Activated CD4-positive, alpha-beta T cell treated with anti-CD3 and anti-CD28 coated beads, Interleukin-2, amount 50 U/mL, for 16 hours (primary cell): Measurements from ENCODE around the gene IRF2BPL.

Experiments
- DNase-seq: peaks from one replicate; pipeline ENCODE4 v3.0.0-alpha.2; 2020

Gene IRF2BPL

DNA sequence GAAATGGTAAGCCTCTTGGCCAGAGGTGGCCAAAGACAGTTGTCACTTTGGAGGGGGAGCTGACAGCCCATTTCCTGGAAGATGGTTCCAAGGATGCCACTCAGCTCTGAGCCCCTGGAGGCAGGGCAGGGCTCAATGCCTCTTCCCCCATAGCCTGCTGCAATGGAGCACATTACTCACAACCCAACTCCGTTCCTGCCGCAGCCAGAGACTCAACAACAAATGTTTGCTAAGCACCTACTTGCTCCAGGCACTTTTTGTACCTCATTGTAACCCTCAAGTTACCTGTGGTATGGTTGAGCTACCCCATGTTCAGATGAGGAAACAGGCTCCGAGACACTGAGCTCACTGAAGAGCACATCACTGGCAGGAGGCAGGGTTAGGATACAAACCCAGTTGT, 19.5 kb downstream of the IRF2BPL start:
- no peak for DNase-seq

- DNase-seq = no peak
These were observed 20.0 kb downstream of the IRF2BPL start for GRCh38 chr14:77008541-77008940.

DNA sequence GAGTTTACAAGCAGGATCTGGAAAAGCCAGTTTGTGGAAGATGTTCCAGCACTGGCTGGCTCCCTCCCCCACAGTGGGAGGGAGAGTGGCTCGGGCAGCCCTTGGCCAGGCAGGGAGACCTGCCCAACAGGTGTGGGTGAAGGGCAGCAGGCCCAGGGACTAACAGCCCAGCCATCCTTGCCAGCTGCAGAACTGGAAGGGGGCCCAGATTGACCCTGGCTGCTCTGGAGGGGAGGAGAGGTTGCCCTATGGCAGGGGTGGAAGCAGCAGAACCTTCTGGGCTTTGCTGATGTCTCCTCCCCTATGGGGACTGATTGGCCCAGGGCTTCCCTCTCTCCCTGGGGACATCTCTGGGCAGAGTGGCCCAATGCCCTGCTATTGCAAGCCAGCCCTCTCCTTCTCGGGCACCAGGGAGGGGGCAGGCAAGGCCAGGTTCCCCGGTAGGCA, 20.5 kb downstream of the IRF2BPL start:
- DNase-seq = no peak

DNA sequence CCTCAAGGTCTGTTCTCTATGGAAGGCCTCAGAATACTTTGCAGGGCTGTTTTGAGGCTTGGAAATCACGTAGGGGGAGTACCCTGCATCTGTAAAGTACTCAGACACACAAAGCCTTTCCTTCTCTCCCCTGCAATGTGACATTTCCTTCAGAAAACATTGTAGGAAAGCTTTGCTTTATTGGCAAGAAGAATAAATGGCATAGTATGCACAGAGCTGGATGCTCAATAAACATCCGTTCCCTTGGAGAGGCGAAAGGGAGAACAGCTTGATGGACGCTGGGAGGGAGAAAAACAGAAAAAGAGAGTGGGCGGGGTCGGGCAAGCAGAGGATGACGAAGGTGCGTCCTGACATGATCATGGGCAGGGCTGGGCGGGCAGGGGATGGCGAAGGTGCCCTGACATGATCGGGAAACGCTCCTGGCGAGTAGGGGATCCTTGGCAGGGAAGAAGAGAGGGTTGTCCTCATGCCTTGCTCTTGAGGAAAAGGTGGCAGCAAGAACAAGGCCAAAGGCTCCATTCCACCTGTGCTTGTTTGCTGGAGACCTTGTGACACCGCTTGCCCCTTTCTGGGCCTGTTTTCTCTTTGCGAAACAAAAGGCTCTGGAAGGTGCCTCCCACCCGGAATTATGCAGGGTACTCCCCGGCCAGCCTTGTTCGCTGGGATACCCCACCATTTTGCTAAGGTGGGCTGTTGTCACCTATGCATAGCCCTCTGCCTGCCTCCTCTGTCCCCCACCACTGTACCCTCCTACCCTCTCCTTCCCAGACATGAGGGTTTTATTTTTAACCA, 21.1 kb downstream of the IRF2BPL start:
- DNase-seq = no peak

- DNase-seq = no peak
These were observed 22.4 kb downstream of the IRF2BPL start for GRCh38 chr14:77006132-77006531.

- no peak for DNase-seq
These were observed 22.9 kb downstream of the IRF2BPL start for GRCh38 chr14:77005559-77005958.

GRCh38 chr14:77004711-77005460, 23.6 kb downstream of the IRF2BPL start:
- DNase-seq = no peak

- DNase-seq = no peak
These were observed 24.4 kb downstream of the IRF2BPL start for GRCh38 chr14:77003960-77004710.

- no peak for DNase-seq
These were observed 25.6 kb downstream of the IRF2BPL start for GRCh38 chr14:77002889-77003288.

DNA sequence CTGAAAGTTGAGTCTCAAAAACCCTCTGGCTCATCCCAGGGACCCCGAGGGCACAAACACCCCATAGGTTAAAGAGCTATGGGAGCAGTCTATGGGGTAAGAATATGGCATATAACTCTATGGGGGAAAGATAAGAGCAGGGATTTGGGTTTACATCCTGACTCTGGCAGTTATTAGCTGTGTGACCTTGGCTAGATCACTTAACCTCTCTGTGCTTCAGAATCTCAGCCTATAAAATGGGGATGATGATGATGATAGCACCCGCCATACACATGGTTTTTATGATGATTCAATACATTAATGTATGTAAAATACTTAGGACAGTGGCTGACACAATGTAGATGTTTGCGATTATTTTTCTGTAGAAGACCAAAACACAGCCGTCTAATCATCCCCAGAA, 26.2 kb downstream of the IRF2BPL start:
- no peak for DNase-seq

GRCh38 chr14:77000340-77001270, 27.9 kb downstream of the IRF2BPL start:
- DNase-seq = no peak

- no peak for DNase-seq
These were observed 29.6 kb downstream of the IRF2BPL start for GRCh38 chr14:76998910-76999309.

DNA sequence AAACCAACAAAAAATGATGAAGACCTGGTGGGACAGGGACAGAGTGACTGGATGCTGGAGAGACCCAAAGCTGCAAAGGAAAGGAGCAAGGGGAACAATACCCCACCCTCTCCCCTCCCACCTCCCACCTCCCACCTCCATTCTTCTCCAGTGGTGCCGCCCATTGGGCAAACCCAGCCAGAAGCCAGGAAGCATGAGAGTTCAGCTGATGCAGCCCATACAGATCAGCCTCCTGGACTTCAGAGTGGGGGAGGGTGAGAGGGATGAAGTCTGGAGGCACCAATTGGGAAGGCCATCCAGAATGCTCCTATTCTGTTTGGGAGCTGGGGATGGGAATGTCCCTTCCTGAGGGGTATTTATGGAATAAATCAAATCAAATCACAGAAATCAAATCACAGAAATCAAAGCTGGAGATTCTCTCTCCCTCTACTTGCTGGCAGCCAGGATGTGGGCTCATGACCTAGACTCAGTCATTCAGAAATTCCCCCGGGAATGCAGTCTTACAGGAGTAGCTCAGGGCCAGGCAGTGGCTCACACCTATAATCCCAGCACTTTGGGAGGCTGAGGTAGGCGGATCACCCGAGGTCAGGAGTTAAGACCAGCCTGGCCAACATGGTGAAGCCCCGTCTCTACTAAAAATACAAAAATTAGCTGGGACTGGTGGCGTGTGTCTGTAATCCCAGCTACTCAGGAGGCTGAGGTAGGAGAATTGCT, 31.1 kb downstream of the IRF2BPL start:
- no peak for DNase-seq

- no peak for DNase-seq
These were observed 31.9 kb downstream of the IRF2BPL start for GRCh38 chr14:76996563-76997146.

DNA sequence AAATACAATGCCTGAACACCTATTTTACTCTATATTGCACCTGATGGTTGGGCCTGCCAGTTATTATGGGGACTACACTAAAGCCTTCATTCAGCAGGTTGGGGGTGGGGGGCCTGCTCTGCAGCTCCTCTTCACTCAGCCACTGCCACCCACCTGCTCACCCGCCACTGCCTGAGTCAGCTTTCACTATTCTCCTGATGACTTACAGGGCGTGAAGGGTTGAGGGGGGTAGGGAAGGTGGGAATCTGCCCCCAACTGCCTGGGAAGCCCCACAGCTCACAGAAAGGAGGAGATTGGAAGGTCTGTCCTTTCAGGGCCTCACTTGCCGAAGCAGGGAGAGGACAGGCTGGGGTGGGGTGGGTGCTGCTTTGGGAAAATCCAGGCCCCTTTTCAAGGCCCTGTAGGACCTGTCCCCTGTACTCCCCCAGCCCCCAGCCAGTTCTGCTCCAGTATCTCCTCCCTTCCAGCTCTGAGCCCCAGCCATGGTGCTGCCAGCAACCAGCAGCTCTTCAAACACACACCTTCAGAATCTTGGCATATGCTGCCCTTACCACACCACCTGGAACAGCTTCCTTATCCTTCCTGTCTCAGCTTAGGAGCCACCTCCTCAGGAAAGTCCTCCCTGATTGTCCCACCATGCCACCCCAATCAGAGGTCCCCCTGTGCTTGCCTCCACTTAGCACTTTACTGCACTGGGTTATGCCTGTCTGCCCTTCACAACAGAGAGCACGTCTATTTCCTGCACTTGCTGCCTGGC, 33.1 kb downstream of the IRF2BPL start:
- DNase-seq = no peak

- no peak for DNase-seq
These were observed 34.8 kb downstream of the IRF2BPL start for GRCh38 chr14:76993752-76994151.

GRCh38 chr14:76990084-76990483, 38.4 kb downstream of the IRF2BPL start:
- DNase-seq = no peak

DNA sequence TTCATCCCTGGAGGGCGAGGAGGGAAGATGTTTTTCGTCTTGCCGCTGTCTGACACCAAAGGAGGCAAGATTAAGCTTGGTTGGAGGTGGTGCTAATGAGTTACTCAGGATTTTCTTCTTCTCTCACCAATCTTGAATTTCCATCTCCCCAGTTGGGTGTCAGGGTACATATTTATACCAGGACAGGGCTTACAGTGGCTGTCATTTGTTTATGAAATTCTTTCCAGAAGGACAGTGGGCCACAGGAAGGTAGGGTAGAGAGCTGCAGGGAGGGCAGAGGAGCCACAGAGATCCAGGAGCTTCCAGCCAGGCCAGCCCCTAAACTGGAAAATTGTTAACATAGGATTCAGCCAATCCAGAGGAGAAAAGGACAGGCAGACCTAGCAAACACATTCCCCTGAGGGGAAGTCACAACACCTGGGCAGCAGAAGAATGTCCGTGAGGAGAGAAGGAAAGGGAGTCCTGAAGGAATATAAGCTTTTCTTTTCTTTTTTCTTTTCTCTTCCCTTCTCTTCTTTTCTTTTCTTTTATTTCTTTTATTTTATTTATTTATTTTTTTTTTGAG, 40.5 kb downstream of the IRF2BPL start:
- DNase-seq = no peak

DNA sequence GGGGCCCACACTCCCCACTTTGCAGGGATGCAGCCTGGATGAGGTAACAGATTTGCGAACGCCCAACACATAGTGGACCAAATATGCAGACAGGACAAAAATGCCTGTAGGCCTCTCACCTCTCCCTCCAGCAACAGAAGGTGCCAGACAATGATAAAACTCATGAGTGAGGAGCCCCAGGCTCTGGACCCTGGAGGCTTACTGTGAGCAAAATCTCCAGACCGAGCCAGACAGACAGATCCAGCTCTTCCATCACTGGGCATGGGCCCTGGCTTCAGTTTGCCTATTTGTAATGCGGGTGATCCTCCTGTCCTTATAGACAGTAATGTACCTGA, 42.3 kb downstream of the IRF2BPL start:
- no peak for DNase-seq

- no peak for DNase-seq
These were observed 42.8 kb downstream of the IRF2BPL start for GRCh38 chr14:76985540-76986230.
